ENCODE measurements around the gene CLPTM1. TPM values are rescaled to one million over a fixed set of nuclear protein-coding genes. Genes with fewer than 3 reads are reported as not detected.

The CLPTM1 gene
- total and polyA plus RNA-seq, 8 donors = 67.1 to 118 (median 71.5) TPM

DNA sequence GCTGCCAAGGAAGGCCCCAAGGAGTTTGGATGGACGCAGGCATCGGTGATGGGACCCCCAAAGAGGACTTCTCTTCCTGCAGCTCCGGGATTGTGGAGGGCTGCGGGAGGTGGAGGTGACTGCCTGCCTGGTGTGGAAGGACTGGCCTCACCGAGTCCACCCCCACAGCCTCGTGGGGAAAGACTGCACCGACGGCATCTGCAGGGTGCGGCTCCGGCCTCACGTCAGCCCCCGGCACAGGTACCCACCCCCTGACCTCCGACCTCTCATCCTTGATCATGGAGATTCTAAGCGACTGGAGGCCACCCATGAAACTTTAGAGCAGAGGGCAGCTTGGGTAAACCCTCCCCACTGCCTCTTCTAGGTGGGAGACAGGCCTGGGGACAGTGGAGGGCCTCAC is 66.8 kb downstream of the CLPTM1 start:
- Histone ChIP-seq H3K4me3 (no peak overlapping the region), H3K27me3 (no peaks in the 10 kb centered on the region), H3K9me3 (no peaks in the 10 kb centered on the region), H3K4me1 (no peaks in the 10 kb centered on the region), H3K27ac (no peak overlapping the region), H3K36me3 (peaks cover 0 to 61% of the 10 kb centered on the region in 2 donors)
- TF ChIP-seq, protein P1, sequence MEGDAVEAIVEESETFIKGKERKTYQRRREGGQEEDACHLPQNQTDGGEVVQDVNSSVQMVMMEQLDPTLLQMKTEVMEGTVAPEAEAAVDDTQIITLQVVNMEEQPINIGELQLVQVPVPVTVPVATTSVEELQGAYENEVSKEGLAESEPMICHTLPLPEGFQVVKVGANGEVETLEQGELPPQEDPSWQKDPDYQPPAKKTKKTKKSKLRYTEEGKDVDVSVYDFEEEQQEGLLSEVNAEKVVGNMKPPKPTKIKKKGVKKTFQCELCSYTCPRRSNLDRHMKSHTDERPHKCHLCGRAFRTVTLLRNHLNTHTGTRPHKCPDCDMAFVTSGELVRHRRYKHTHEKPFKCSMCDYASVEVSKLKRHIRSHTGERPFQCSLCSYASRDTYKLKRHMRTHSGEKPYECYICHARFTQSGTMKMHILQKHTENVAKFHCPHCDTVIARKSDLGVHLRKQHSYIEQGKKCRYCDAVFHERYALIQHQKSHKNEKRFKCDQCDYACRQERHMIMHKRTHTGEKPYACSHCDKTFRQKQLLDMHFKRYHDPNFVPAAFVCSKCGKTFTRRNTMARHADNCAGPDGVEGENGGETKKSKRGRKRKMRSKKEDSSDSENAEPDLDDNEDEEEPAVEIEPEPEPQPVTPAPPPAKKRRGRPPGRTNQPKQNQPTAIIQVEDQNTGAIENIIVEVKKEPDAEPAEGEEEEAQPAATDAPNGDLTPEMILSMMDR (IDR thresholded peaks at IDR 0.05) = no peak
- DNase-seq (no peak), ATAC-seq (no peak)
- intact Hi-C loops (cut with DNase I) = no loop called here

DNA sequence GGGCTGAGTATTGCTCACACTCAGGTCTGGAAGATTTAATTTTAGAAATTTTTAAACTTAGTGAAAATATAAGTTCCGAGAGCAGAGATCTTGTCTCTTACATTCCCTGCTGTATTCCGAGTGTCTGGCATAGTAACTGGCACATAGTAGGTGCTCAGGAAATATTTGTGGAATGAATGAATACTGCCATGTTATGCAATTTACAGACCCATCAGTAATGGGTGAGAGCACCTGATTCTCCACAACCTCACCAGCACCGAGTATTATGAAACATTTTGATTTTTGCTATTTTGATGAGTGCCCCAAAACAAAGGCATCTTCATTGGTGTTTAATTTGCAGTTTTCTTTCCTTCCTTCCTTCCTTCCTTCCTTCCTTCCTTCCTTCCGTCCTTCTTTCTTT is 67.9 kb downstream of the CLPTM1 start:
- peaks cover 0 to 72% of the 10 kb centered on the region in 2 donors for H3K36me3 ChIP-seq
- ATAC-seq (no peak), DNase-seq (no peak)
- TF ChIP-seq, protein P1 (IDR thresholded peaks at IDR 0.05) = no peak
- H3K27me3 ChIP-seq = no peaks in the 10 kb centered on the region
- intact Hi-C loops (cut with DNase I) = no loop called here
- no peak overlapping the region for H3K27ac ChIP-seq
- H3K4me1 ChIP-seq = no peaks in the 10 kb centered on the region
- H3K4me3 ChIP-seq = no peak overlapping the region
- H3K9me3 ChIP-seq = no peaks in the 10 kb centered on the region

DNA sequence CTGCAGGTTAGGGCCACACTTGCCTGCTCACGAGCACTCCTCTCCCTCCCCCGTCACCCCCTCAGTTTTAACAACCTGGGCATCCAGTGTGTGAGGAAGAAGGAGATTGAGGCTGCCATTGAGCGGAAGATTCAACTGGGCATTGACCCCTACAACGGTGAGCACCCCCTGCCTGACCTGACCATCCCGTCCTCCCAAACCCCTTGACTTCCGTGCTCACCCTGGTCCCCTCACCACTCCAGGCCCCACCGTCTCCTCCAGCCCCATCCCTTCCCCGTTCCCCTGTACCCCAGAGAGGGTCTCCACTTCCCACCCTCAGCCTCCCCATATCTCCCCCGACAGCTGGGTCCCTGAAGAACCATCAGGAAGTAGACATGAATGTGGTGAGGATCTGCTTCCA is 70.1 kb downstream of the CLPTM1 start:
- DNase-seq = no peak
- no peak overlapping the region for H3K4me3 ChIP-seq
- ATAC-seq = no peak
- no peak overlapping the region for H3K27ac ChIP-seq
- intact Hi-C loops (cut with DNase I) = no loop called here
- H3K27me3 ChIP-seq = no peaks in the 10 kb centered on the region
- peaks cover 0 to 77% of the 10 kb centered on the region in 2 donors for H3K36me3 ChIP-seq
- H3K9me3 ChIP-seq = no peaks in the 10 kb centered on the region
- H3K4me1 ChIP-seq = no peaks in the 10 kb centered on the region
- TF ChIP-seq, protein P1 (IDR thresholded peaks at IDR 0.05) = no peak

DNA sequence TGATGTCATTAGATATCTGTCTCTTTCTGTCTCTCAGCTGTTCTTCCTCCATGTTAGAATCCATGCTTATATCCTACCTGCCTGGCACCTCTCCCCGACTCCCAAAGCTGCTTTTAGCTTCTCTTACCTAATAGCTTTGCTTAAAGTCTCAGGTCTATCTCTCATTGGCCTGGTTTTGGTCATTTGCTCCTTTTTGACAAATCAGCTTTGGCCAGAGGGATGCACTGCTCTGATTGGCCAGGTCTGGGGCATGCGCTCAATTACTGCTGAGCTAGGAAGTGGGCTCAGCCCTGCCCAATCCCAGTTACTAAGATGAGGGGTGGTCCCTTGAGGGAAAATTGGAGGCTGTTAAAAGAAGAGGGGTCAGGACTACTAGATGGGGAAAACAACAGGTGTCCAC is 72.2 kb downstream of the CLPTM1 start:
- Histone ChIP-seq H3K4me1 (no peaks in the 10 kb centered on the region), H3K36me3 (peaks cover 0 to 84% of the 10 kb centered on the region in 2 donors), H3K4me3 (no peak overlapping the region), H3K27me3 (no peaks in the 10 kb centered on the region), H3K9me3 (no peaks in the 10 kb centered on the region), H3K27ac (no peak overlapping the region)
- TF ChIP-seq, protein P1 (IDR thresholded peaks at IDR 0.05) = no peak
- ATAC-seq (no peak), DNase-seq (no peak)
- intact Hi-C loops (cut with DNase I) = no loop called here

DNA sequence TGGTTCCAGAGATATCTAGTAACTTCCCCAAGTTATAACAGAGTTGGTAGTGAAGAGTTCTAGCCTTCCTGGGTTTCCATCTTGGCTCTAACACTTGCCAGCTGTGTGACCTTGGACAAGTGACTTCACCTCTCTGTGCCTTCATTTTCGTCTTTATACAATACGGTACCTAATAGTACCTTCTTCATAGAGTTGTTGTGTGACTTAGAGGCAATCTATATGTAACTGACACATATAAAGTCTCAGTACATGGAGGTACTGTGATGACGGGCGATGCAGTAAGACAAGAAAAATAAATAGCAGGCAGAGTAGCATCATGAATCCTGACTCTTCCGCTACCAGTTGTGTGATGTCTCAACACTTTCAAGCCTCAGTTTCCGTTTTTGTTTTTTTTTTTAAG is 75.6 kb downstream of the CLPTM1 start:
- intact Hi-C loops (cut with DNase I) = no loop called here
- TF ChIP-seq, protein P1 (IDR thresholded peaks at IDR 0.05) = no peak
- H3K27me3 ChIP-seq = no peaks in the 10 kb centered on the region
- H3K36me3 ChIP-seq = peaks cover 0 to 98% of the 10 kb centered on the region in 2 donors
- no peak overlapping the region for H3K4me3 ChIP-seq
- ATAC-seq (no peak), DNase-seq (no peak)
- no peaks in the 10 kb centered on the region for H3K9me3 ChIP-seq
- no peak overlapping the region for H3K27ac ChIP-seq
- no peaks in the 10 kb centered on the region for H3K4me1 ChIP-seq

Measured in left lung (tissue), 10 donors.